ENCODE measurements around the gene CCL27.

CCL27 gene

DNA sequence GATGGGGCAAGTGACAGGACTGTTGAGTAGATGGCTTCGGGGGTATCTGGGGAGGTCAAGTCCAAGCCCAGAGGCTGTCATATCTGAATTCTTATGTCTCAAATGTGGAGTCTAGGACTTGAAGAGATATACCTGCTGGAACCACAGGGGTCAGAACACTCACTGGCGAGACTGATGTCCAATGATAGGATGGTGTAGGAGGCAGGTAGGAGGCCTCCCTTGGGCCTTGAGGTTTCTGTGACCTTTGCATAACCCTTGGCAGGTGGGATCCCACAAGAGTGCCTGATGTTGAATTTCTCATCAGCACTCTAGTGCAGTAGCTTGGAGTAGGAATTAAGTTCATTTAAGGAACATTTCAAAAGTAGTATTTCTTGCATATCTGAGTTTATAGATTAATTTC is 44.7 kb upstream of the CCL27 start:
- Histone ChIP-seq H3K9me3 (ENCODE audit: severe bottlenecking) (no peaks in the 10 kb centered on the region), H3K4me1 (ENCODE audit: insufficient read depth, poor library complexity, severe bottlenecking) (no peaks in the 10 kb centered on the region), H3K36me3 (ENCODE audit: low read depth) (no peaks in the 10 kb centered on the region), H3K4me3 (ENCODE audit: severe bottlenecking) (no peak overlapping the region), H3K27me3 (ENCODE audit: insufficient read depth, poor library complexity, severe bottlenecking) (no peaks in the 10 kb centered on the region), H3K27ac (ENCODE audit: poor library complexity, severe bottlenecking) (no peak overlapping the region)
- no peak for TF ChIP-seq CTCF (IDR thresholded peaks at IDR 0.05; ENCODE audit: poor library complexity, severe bottlenecking)
- DNase-seq (ENCODE audit: low spot score) (no peak), ATAC-seq (ENCODE audit: low read depth) (no peak)

DNA sequence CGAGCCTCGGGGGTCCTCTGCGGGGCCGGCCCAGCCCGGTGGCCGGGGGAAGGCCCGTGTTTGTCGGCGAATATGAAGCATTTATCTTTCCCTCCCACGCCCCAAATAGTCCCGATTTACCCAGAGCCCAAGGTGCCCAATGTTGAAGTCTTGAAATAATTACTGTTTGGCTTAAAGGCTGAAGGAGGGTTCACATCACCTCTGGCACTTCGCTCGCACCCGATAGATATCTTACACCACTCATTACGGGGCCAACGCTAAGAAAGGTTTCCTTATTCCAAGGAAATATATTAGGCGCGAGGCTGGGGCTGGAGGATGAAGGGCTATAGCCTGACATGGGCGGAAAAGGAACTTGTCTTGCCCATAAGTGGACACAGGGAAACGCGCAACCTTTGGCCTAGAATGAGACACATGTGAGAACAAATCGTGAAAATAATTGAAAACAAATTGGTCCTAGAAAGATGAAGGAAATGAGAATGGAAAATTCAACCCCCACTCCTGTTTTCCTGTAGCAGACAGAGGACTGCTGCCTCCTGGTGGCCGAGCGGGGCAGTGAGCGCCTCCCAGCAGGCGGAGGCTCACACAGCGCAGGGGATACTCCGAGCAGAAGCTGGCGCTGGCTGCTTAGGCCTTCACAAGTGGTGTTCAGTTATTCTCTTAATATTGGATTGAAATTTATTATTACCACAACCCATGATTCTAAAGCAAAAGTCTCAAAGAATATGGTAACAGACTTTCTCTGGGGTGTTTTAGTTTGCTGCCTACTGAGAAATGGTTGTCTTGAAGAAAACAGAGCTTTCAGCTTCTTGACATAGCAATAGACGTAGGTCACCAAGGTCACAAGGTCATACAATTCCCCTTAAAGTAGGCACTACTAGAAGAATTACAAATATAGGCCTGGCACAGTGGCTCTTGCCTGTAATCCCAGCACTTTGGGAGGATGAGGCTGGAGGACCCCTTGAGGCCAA is 39.6 kb upstream of the CCL27 start:
- H3K36me3 ChIP-seq (ENCODE audit: low read depth): no peaks in the 10 kb centered on the region
- TF ChIP-seq CTCF (IDR thresholded peaks at IDR 0.05; ENCODE audit: poor library complexity, severe bottlenecking): peak; percentile 67
- no peaks in the 10 kb centered on the region for H3K27me3 ChIP-seq (ENCODE audit: insufficient read depth, poor library complexity, severe bottlenecking)
- no peak for DNase-seq (ENCODE audit: low spot score)
- no peaks in the 10 kb centered on the region for H3K9me3 ChIP-seq (ENCODE audit: severe bottlenecking)
- H3K4me1 ChIP-seq (ENCODE audit: insufficient read depth, poor library complexity, severe bottlenecking): no peaks in the 10 kb centered on the region
- peak; percentile 73 for ATAC-seq (ENCODE audit: low read depth)
- peak overlapping the region; percentile 38 for H3K4me3 ChIP-seq (ENCODE audit: severe bottlenecking)
- H3K27ac ChIP-seq (ENCODE audit: poor library complexity, severe bottlenecking): no peak overlapping the region

GRCh38 chr9:34701023-34701768 is 38.7 kb upstream of the CCL27 start:
- DNase-seq (ENCODE audit: low spot score) (no peak), ATAC-seq (ENCODE audit: low read depth) (peak; percentile 85)
- Histone ChIP-seq H3K36me3 (ENCODE audit: low read depth) (no peaks in the 10 kb centered on the region), H3K9me3 (ENCODE audit: severe bottlenecking) (no peaks in the 10 kb centered on the region), H3K4me1 (ENCODE audit: insufficient read depth, poor library complexity, severe bottlenecking) (no peaks in the 10 kb centered on the region), H3K27me3 (ENCODE audit: insufficient read depth, poor library complexity, severe bottlenecking) (no peaks in the 10 kb centered on the region), H3K4me3 (ENCODE audit: severe bottlenecking) (peak overlapping the region; percentile 38), H3K27ac (ENCODE audit: poor library complexity, severe bottlenecking) (no peak overlapping the region)
- peak; percentile 80 for TF ChIP-seq CTCF (IDR thresholded peaks at IDR 0.05; ENCODE audit: poor library complexity, severe bottlenecking)

- ATAC-seq (ENCODE audit: low read depth): no peak
- H3K27ac ChIP-seq (ENCODE audit: poor library complexity, severe bottlenecking): no peak overlapping the region
- H3K36me3 ChIP-seq (ENCODE audit: low read depth): no peaks in the 10 kb centered on the region
- H3K27me3 ChIP-seq (ENCODE audit: insufficient read depth, poor library complexity, severe bottlenecking): no peaks in the 10 kb centered on the region
- no peak for TF ChIP-seq CTCF (IDR thresholded peaks at IDR 0.05; ENCODE audit: poor library complexity, severe bottlenecking)
- H3K4me1 ChIP-seq (ENCODE audit: insufficient read depth, poor library complexity, severe bottlenecking): no peaks in the 10 kb centered on the region
- no peak overlapping the region for H3K4me3 ChIP-seq (ENCODE audit: severe bottlenecking)
- H3K9me3 ChIP-seq (ENCODE audit: severe bottlenecking): no peaks in the 10 kb centered on the region
- no peak for DNase-seq (ENCODE audit: low spot score)
These were observed 32.4 kb upstream of the CCL27 start for GRCh38 chr9:34694811-34695210.

Data from RWPE2 (cell line).